ENCODE measurements around the gene PHACTR1.
"Not testable (repeated sequence)": the region's sequence is repeated elsewhere in the genome, so short reads cannot be mapped to it uniquely, and the experiment has no call there.

The PHACTR1 gene

DNA sequence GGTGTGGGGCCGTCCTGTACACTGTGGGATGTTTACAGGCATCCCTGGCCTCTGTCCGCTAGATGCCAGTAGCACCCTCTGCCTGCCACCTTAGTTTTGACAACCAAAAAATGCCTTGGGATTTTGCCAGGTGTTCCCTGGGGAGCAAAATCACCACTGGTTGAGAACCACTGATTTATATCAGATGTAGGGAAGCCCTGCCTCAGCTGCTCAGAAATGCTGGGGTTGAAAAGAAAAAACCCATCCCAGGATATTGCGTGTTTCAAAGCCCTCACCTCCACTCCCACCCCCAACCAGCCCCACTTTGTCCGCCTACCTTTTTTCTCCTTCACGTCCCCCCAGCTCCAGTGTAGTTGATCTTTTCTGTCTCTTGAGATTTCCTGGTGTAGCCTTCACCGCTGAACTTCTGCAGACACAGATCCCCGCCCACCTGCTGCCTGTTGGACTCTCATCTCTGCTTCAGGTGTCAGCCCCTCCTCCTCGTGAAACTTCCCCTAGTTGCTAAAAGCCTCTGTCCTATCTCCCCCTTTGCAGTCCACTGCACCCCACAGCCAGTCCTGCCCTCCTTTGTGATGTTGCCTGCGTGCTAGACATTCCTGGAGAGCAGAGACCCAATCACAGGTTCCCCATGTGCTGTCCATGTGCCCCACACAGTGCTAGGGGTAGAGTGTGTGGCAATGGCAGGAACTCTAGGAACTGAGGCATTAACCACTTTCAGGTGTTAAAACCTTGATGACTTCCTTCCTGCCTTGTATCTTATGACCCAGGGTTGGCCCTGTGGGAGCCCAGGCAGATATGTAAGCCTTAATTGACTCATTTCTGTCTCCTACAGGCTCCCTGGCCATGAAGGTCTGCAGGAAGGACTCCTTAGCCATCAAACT is 512.9 kb downstream of the PHACTR1 start:
- Mint-ChIP-seq H3K4me1 (ENCODE audit: low read depth) (peaks cover 19% of the 10 kb centered on the region), H3K9me3 (peaks cover 3% of the 10 kb centered on the region), H3K27me3 (no peaks in the 10 kb centered on the region), H3K27ac (peak overlapping the region; percentile 29), H3K4me3 (no peak overlapping the region), H3K36me3 (ENCODE audit: low read depth) (no peaks in the 10 kb centered on the region)

DNA sequence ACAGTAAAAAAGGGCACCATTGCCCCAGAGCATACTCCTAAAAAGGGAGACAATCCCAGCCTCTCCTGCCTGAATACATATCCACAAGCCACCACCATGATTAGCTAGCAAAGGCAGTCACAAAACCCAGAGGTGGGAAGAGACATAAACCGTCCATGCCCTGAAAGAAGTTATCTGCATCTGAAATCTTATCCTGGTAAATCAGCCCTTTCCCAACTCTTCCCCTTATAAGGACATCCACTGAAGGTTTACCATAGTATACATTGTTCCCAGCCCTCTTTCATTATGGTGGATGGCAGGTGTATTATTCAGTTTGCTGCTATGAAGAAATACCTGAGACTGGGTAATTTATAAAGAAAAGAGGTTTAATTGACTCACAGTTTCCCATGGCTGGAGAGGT is 516.5 kb downstream of the PHACTR1 start:
- Mint-ChIP-seq H3K36me3 (ENCODE audit: low read depth) (no peaks in the 10 kb centered on the region), H3K27me3 (no peaks in the 10 kb centered on the region), H3K4me3 (no peak overlapping the region), H3K4me1 (ENCODE audit: low read depth) (peaks cover 19% of the 10 kb centered on the region), H3K9me3 (peaks cover 3% of the 10 kb centered on the region), H3K27ac (no peak overlapping the region)

GRCh38 chr6:13234130-13234529 is 517.6 kb downstream of the PHACTR1 start:
- no peak overlapping the region for H3K4me3 Mint-ChIP-seq
- no peaks in the 10 kb centered on the region for H3K27me3 Mint-ChIP-seq
- no peak overlapping the region for H3K27ac Mint-ChIP-seq
- peaks cover 3% of the 10 kb centered on the region for H3K9me3 Mint-ChIP-seq
- no peaks in the 10 kb centered on the region for H3K36me3 Mint-ChIP-seq (ENCODE audit: low read depth)
- H3K4me1 Mint-ChIP-seq (ENCODE audit: low read depth): peaks cover 11% of the 10 kb centered on the region

- Mint-ChIP-seq H3K27ac (no peak overlapping the region), H3K9me3 (peaks cover 3% of the 10 kb centered on the region), H3K4me3 (no peak overlapping the region), H3K36me3 (ENCODE audit: low read depth) (no peaks in the 10 kb centered on the region), H3K4me1 (ENCODE audit: low read depth) (no peaks in the 10 kb centered on the region), H3K27me3 (no peaks in the 10 kb centered on the region)
Observed at GRCh38 chr6:13235339-13235738, 518.8 kb downstream of the PHACTR1 start.

DNA sequence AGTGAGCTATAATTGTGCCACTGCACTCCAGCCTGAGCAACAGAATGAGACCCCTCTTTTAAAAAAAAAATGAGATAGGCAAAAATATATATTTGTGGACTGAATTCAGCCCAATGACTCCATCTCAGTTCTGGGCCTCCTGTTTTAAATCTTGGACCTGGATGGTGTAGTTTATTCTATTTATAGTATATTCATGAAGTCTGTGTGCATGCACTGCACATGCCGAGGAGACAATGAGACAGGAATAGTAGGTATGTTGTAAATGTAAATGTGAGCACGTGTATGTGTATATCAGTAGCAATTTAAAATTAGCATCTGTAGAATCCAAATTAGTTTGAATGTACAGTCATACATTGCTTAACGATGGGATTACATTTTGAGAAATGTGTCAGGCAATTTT is 520.8 kb downstream of the PHACTR1 start:
- Mint-ChIP-seq H3K36me3 (ENCODE audit: low read depth) (no peaks in the 10 kb centered on the region), H3K27ac (no peak overlapping the region), H3K4me3 (no peak overlapping the region), H3K9me3 (no peaks in the 10 kb centered on the region), H3K4me1 (ENCODE audit: low read depth) (no peaks in the 10 kb centered on the region), H3K27me3 (no peaks in the 10 kb centered on the region)

GRCh38 chr6:13238017-13238416 is 521.5 kb downstream of the PHACTR1 start:
- Mint-ChIP-seq H3K36me3 (ENCODE audit: low read depth) (no peaks in the 10 kb centered on the region), H3K27me3 (no peaks in the 10 kb centered on the region), H3K9me3 (no peaks in the 10 kb centered on the region), H3K27ac (no peak overlapping the region), H3K4me1 (ENCODE audit: low read depth) (no peaks in the 10 kb centered on the region), H3K4me3 (no peak overlapping the region)

- H3K36me3 Mint-ChIP-seq (ENCODE audit: low read depth): no peaks in the 10 kb centered on the region
- H3K27ac Mint-ChIP-seq: no peak overlapping the region
- no peaks in the 10 kb centered on the region for H3K27me3 Mint-ChIP-seq
- peaks cover 1% of the 10 kb centered on the region for H3K9me3 Mint-ChIP-seq
- H3K4me3 Mint-ChIP-seq: no peak overlapping the region
- H3K4me1 Mint-ChIP-seq (ENCODE audit: low read depth): no peaks in the 10 kb centered on the region
Observed at GRCh38 chr6:13238640-13239216, 522.2 kb downstream of the PHACTR1 start.

DNA sequence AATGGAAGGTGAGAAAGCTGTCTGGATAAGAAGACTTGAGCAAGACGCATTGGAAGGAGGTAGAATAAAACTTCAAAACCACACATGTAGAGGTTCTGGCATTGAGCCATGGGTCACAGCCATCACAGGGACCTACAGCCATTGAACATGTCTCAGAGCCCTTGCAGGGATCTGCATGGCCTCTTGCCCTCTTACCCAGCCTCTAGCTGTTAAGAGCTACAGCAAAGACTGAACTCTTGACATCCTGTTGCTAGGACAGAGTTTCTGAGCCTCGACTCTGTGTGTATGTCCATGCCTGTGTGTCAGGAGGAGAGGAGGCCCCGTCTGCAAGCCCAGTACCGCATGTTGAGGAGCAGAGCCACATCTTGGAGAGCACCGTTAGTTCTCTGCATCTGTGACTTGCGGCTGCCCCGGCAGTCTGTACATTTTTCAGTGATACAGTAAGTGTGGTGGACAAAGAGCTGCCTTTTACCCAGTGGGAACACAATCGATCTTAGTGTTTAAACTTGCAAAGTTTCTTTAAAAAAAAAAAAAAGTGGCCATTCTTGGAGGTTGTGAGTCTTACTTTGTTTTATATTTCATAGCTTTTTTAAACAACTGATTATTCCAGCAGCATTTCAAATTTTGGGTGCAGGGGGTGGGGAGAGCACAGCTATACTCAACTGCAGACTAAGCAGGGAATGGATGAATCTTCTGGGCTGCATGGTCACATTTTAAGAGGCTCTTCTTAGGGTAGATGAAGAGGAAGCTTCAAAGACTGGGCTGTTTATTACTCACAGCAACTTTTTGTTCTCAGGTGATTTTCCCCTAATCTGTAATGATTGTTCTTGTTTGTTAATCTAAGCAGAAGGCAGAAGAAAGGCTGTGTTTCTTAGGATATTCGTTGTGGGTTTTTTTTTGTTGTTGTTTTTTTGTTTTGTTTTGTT is 523.2 kb downstream of the PHACTR1 start:
- Mint-ChIP-seq H3K4me1 (ENCODE audit: low read depth) (no peaks in the 10 kb centered on the region), H3K27ac (no peak overlapping the region), H3K9me3 (peaks cover 5% of the 10 kb centered on the region), H3K27me3 (no peaks in the 10 kb centered on the region), H3K4me3 (no peak overlapping the region), H3K36me3 (ENCODE audit: low read depth) (no peaks in the 10 kb centered on the region)

- Mint-ChIP-seq H3K4me1 (ENCODE audit: low read depth) (no peaks in the 10 kb centered on the region), H3K27ac (no peak overlapping the region), H3K27me3 (no peaks in the 10 kb centered on the region), H3K9me3 (peaks cover 9% of the 10 kb centered on the region), H3K4me3 (no peak overlapping the region), H3K36me3 (ENCODE audit: low read depth) (no peaks in the 10 kb centered on the region)
Observed at GRCh38 chr6:13241364-13241763, 524.8 kb downstream of the PHACTR1 start.

GRCh38 chr6:13242178-13242577 is 525.6 kb downstream of the PHACTR1 start:
- Mint-ChIP-seq H3K27me3 (no peaks in the 10 kb centered on the region), H3K9me3 (peaks cover 9% of the 10 kb centered on the region), H3K36me3 (ENCODE audit: low read depth) (no peaks in the 10 kb centered on the region), H3K4me1 (ENCODE audit: low read depth) (no peaks in the 10 kb centered on the region), H3K4me3 (no peak overlapping the region), H3K27ac (no peak overlapping the region)

GRCh38 chr6:13242590-13242989 is 526.0 kb downstream of the PHACTR1 start:
- Mint-ChIP-seq H3K27ac (no peak overlapping the region), H3K36me3 (ENCODE audit: low read depth) (no peaks in the 10 kb centered on the region), H3K4me1 (ENCODE audit: low read depth) (no peaks in the 10 kb centered on the region), H3K9me3 (peaks cover 9% of the 10 kb centered on the region), H3K4me3 (no peak overlapping the region), H3K27me3 (no peaks in the 10 kb centered on the region)

- Mint-ChIP-seq H3K4me1 (ENCODE audit: low read depth) (no peaks in the 10 kb centered on the region), H3K36me3 (ENCODE audit: low read depth) (no peaks in the 10 kb centered on the region), H3K27me3 (no peaks in the 10 kb centered on the region), H3K27ac (no peak overlapping the region), H3K9me3 (peaks cover 9% of the 10 kb centered on the region), H3K4me3 (no peak overlapping the region)
Observed at GRCh38 chr6:13243033-13243432, 526.5 kb downstream of the PHACTR1 start.

DNA sequence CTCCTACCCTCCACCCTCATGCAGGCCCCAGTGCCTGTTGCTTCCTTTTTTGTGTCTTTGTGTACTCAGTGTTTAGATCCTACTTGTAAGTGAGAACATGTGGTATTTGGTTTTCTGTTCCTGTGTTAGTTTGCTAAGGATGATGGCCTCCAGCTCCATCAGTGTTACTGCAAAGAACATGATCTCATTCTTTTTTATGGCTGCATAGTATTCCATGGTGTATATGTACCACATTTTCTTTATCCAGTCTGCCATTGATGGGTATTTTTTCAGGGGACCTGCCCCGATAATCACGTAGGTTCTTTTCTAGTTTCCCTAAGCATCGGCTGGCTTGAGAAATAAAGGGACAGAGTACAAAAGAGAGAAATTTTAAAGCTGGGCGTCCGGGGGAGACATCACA is 527.2 kb downstream of the PHACTR1 start:
- H3K27me3 Mint-ChIP-seq; H3K9me3 Mint-ChIP-seq; H3K4me3 Mint-ChIP-seq; H3K4me1 Mint-ChIP-seq (ENCODE audit: low read depth); H3K36me3 Mint-ChIP-seq (ENCODE audit: low read depth); H3K27ac Mint-ChIP-seq: not testable (repeated sequence)

- peaks cover 9% of the 10 kb centered on the region for H3K9me3 Mint-ChIP-seq
- H3K4me3 Mint-ChIP-seq: no peak overlapping the region
- peaks cover 5% of the 10 kb centered on the region for H3K27me3 Mint-ChIP-seq
- no peaks in the 10 kb centered on the region for H3K36me3 Mint-ChIP-seq (ENCODE audit: low read depth)
- H3K4me1 Mint-ChIP-seq (ENCODE audit: low read depth): no peaks in the 10 kb centered on the region
- no peak overlapping the region for H3K27ac Mint-ChIP-seq
Observed at GRCh38 chr6:13247627-13248026, 531.1 kb downstream of the PHACTR1 start.

DNA sequence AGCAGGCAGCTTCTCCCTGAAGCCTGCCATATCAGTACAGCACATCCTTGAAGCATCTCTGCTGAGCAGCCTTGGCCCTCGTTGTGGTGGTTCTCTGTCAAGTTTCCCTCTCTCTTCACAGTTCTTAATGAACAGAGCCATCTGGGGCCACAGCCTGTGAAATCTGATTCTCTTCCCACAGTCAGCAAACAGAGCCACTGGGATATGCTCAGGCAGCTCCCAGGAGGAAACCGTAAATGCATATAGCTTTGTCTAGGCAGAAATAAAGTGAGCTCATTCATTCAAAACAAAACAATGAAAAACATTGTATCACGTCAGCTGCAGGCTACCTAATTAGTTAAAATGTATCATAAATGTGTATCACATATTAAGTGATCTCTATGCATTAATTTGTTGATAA is 531.5 kb downstream of the PHACTR1 start:
- Mint-ChIP-seq H3K9me3 (peaks cover 9% of the 10 kb centered on the region), H3K36me3 (ENCODE audit: low read depth) (no peaks in the 10 kb centered on the region), H3K4me1 (ENCODE audit: low read depth) (peaks cover 2% of the 10 kb centered on the region), H3K27me3 (peaks cover 5% of the 10 kb centered on the region), H3K27ac (no peak overlapping the region), H3K4me3 (no peak overlapping the region)
